GM12873 (cell line): ENCODE data around the gene CDH4.

Experiments
- TF ChIP-seq, protein P1 (sequence below): IDR thresholded peaks from 2 replicates; pipeline ENCODE4 v1.5.1; 2012; ENCODE audit warnings: low read depth, mild to moderate bottlenecking, moderate library complexity, low read length, control low read depth; ENCODE audit not compliant: insufficient read depth; ENCODE audit errors: missing control alignments

The CDH4 gene

DNA sequence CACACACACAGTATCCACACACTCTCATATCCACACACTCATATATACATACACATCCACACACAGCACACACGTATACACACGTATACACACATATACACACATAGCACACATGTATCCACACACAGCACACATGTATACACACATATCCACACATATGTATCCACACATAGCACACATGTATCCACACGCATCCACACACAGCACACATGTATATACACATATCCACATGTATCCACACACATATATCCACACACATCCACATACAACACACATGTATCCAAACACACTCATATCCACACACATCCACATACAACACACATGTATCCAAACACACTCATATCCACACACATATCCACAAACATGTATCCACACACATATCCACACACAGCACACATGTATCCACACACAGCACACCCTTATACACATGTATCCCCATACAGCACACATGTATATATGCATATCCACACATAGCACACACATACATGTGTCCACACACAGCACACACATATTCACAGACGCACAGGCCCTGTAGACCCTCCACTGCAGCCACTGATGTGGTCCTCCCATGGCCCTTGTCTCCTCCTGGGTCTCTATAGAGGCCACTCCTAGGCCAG, 172.1 kb downstream of the CDH4 start:
- TF ChIP-seq, protein P1, sequence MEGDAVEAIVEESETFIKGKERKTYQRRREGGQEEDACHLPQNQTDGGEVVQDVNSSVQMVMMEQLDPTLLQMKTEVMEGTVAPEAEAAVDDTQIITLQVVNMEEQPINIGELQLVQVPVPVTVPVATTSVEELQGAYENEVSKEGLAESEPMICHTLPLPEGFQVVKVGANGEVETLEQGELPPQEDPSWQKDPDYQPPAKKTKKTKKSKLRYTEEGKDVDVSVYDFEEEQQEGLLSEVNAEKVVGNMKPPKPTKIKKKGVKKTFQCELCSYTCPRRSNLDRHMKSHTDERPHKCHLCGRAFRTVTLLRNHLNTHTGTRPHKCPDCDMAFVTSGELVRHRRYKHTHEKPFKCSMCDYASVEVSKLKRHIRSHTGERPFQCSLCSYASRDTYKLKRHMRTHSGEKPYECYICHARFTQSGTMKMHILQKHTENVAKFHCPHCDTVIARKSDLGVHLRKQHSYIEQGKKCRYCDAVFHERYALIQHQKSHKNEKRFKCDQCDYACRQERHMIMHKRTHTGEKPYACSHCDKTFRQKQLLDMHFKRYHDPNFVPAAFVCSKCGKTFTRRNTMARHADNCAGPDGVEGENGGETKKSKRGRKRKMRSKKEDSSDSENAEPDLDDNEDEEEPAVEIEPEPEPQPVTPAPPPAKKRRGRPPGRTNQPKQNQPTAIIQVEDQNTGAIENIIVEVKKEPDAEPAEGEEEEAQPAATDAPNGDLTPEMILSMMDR, result no peak

DNA sequence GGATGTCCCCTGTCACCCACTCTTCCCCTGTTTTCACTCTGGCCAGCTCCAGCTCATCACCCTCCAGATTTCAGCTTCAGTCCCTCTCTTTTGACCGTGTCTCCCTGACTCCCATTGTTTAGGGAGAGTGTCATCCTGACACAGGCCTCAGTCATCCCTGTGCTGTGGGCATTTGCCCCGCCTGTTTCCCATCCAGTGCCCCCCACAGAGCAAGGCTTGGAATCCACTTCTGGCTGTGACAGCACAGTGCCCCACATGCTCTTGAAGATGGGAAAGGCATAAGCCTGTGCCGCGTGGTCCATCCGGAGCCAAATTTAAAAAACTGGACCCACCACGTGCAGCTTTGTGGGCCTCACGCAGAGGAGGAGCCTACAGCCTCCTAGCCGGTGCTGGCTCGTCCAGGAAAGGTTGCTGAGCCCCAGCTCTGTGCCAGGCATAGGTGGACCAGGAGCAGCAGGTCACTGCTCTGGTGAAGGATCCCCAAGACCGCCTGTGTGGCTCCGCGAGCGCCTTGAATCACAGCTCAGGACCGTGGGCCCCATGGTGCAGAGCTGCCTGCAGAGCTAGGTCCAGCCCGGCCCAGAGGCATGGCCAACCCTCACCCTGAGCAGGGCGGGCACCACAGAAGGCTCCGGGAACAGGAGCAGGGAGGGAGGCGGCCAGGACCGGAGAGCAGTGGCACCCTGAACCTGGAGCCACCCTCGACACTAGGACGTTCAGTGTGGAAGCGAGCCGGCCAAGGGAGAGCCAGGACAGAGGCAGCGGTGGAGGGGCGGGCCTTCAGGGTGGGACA, 172.8 kb downstream of the CDH4 start:
- TF ChIP-seq, protein P1, result no peak

DNA sequence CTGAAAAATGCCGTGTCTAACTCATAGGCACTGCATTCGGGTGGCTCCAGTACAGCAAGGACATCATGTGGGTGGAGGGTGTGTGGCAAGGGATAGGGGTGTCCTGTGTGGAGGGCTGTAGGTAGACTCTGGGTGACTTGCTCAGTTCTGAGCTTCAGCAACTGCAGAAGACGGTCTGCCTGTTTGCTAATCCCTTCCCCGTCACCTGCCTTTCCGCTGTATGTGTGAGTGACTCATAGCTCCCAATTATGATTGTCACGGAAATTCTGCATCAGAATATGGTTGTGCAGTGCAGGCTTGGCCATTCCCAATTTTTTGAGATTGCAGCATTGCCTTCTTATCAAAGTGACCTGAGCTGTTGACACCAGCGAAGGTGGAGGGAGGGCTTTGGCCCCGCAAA, 174.3 kb downstream of the CDH4 start:
- TF ChIP-seq, protein P1, result no peak

DNA sequence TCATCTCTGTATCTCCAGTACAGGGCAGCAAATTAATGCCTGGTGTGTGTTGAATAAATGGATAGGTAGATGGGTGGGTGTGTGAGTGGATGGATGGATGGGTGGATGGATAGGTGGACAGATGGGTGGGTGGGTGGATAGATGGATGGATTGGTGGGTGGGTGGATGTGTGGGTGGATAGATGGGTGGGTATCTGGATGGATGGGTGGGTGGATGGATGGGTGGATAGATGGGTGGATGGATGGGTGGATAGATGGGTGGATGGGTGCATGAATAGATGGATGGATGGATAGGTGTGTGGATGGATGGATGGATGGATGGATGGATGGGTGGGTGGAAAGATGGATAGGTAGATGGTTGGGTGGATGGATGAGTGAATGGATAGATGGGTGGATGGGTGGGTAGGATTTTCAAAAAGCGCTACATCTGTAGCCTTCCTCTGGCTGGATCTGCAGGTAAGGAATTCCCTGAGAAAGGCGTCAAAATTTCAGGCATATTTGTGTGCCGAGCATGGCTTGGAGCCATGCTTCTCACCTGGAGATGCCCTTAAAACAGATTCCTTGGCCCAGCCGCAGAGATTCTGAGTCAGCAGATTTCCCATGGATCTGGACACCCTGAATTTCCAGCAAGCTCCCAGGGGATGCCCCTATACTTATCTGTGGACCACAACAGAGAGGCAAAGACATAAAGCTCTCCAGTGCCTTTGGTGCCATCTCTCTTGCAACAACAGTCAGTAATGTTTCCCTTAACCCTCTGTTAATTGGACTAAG, 177.6 kb downstream of the CDH4 start:
- TF ChIP-seq, protein P1, result no peak

DNA sequence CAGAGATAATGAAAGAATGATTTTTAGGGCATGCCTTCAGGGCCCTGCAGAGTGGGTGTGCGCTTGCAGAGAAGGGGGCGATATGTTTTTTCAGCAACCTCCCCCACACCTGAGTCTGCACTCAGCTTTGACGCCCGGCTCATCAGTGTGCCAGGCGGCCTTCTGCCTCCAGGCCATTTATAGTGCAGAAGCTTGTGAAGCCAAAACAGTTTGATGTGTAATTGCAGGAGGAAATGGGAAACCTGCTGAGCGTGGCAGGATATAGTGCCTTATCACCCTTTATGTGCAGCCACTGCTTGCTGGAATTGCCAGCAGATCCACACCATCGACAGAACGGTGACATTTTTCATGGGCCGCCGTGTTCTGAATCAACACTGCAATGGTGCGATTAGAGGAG, 178.2 kb downstream of the CDH4 start:
- TF ChIP-seq, protein P1, result no peak

DNA sequence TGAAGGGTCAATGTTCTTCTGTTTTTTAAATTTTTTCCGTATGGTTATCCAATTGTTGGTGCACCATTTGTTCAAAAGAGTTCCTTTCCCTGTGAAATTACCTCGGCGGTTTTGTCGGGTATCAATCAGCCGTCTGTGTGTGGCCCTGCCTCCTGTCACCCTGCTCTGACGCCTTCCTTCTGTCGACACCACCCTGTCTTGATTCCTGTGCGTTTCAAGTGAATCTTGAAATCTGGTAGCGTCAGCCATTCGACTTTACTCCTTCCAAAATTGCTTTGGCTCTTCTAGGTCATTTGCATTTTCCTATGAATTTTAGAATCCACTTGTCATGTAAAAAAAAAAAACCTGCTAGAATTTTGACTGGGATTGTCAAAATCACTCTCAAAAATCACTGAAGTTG, 181.1 kb downstream of the CDH4 start:
- TF ChIP-seq, protein P1, result no peak

DNA sequence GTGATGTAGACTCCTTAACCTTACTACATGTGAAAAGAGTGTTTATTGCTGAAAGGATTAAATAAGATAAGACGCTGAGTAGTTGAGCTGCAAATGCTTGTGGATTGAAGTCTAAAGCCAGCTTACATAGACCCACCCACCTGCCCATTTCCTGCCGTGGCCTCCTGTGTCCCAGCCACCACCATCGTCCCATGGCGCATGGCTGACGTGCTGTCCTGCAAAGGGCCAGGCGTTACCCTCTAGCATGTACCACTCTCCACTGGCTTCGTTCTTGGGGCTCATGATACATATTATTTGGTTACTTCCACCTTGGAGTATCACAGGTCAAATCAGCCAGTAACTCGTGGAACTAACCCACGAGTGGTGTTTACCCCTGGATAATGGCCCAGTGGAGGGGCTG, 181.8 kb downstream of the CDH4 start:
- TF ChIP-seq, protein P1, result no peak
